ENCODE results near the gene CCT8L2.
"Not testable (repeated sequence)": the region's sequence is repeated elsewhere in the genome, so short reads cannot be mapped to it uniquely, and the experiment has no call there.

CCT8L2 gene, protein sequence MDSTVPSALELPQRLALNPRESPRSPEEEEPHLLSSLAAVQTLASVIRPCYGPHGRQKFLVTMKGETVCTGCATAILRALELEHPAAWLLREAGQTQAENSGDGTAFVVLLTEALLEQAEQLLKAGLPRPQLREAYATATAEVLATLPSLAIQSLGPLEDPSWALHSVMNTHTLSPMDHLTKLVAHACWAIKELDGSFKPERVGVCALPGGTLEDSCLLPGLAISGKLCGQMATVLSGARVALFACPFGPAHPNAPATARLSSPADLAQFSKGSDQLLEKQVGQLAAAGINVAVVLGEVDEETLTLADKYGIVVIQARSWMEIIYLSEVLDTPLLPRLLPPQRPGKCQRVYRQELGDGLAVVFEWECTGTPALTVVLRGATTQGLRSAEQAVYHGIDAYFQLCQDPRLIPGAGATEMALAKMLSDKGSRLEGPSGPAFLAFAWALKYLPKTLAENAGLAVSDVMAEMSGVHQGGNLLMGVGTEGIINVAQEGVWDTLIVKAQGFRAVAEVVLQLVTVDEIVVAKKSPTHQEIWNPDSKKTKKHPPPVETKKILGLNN

GRCh38 chr22:16592710-16593109 is at the start of gene CCT8L2:
CCT8L2 (minus strand) TSS chr22:16592810; CDS start chr22:16592550, 260 bp downstream.
- H3K4me3 Mint-ChIP-seq; H3K27ac Mint-ChIP-seq; ATAC-seq; H3K36me3 Mint-ChIP-seq; H3K4me1 Mint-ChIP-seq; DNase-seq (ENCODE audit: low spot score in 2 of 2); H3K9me3 Mint-ChIP-seq: not testable (repeated sequence)

DNA sequence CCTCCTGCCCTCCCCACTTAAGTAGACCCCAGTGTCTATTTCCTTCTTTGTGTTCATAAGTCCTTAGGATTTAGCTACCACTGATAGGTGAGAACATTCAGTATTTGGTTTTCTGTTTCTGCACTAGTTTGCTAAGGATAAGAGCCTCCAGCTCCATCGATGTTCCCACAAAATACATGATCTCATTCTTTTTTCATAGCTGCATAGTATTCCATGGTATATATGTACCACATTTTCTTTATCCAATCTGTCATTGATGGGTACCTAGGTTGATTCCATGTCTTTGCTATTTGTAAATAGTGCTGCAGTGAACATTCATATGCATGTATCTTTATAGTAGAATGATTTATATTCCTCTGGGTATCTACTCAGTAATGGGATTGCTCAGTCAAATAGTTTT is 42.8 kb upstream of the CCT8L2 start:
- ATAC-seq; H3K4me3 Mint-ChIP-seq; H3K4me1 Mint-ChIP-seq; H3K36me3 Mint-ChIP-seq; H3K9me3 Mint-ChIP-seq; DNase-seq (ENCODE audit: low spot score in 2 of 2); H3K27ac Mint-ChIP-seq: not testable (repeated sequence)

DNA sequence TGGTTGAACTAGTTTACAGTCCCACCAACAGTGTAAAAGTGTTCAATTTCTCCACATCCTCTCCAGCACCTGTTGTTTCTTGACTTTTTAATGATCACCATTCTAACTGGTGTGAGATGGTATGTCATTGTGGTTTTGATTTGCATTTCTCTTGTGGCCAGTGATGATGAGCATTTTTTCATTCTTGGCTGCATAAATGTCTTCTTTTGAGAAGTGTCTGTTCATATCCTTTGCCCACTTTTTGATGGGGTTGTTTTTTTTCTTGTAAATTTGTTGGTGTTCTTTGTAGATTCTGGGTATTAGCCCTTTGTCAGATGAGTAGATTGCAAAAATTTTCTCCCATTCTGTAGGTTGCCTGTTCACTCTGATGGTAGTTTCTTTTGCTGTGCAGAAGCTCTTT is 41.5 kb upstream of the CCT8L2 start:
- not testable (repeated sequence) for H3K9me3 Mint-ChIP-seq

GRCh38 chr22:16628476-16628875 is 35.9 kb upstream of the CCT8L2 start:
- ATAC-seq; H3K9me3 Mint-ChIP-seq; H3K36me3 Mint-ChIP-seq; H3K4me3 Mint-ChIP-seq; DNase-seq (ENCODE audit: low spot score in 2 of 2); H3K4me1 Mint-ChIP-seq; H3K27ac Mint-ChIP-seq: not testable (repeated sequence)

More for the DNA sequence above, 41.5 kb upstream of the CCT8L2 start:
- not testable (repeated sequence) for DNase-seq (ENCODE audit: low spot score in 2 of 2); H3K27ac Mint-ChIP-seq; H3K4me3 Mint-ChIP-seq; ATAC-seq; H3K4me1 Mint-ChIP-seq; H3K36me3 Mint-ChIP-seq

- H3K4me1 Mint-ChIP-seq; H3K36me3 Mint-ChIP-seq; H3K27ac Mint-ChIP-seq; DNase-seq (ENCODE audit: low spot score in 2 of 2); H3K9me3 Mint-ChIP-seq; ATAC-seq; H3K4me3 Mint-ChIP-seq: not testable (repeated sequence)
These were observed 32.4 kb upstream of the CCT8L2 start for GRCh38 chr22:16625018-16625417.

- not testable (repeated sequence) for H3K27ac Mint-ChIP-seq; ATAC-seq; H3K9me3 Mint-ChIP-seq; H3K4me1 Mint-ChIP-seq; H3K4me3 Mint-ChIP-seq; DNase-seq (ENCODE audit: low spot score in 2 of 2); H3K36me3 Mint-ChIP-seq
These were observed 31.0 kb upstream of the CCT8L2 start for GRCh38 chr22:16623595-16623994.

GRCh38 chr22:16617516-16617915 is 24.9 kb upstream of the CCT8L2 start:
- DNase-seq (ENCODE audit: low spot score in 2 of 2); H3K27ac Mint-ChIP-seq; H3K4me3 Mint-ChIP-seq; H3K36me3 Mint-ChIP-seq; H3K4me1 Mint-ChIP-seq; H3K9me3 Mint-ChIP-seq; ATAC-seq: not testable (repeated sequence)

DNA sequence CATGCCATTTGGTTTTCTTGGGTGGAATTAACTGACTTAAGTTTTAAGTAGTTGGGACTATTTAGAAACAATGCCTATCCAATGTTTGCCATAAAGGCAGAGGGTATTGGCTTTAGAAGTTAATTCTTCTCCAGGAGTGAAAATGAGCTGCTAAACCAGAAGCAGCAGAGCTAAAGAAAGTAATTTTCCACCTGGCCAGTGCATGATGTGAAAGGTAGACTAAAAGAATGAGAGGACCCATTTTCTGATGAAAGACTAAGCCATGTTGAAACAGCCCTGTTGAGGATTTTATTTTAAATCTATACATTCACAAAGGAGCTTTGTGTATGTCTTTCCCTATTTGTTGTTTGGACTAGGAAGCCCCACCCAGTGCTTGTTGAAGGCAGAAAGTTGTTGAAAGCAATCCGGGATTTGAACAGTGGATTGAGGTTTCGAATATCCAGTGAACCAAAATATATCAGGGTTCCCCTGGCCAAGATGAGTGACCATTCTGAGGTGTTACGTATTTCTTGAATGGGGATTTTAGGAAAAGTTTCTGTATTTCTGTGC is 23.9 kb upstream of the CCT8L2 start:
- ATAC-seq; H3K4me3 Mint-ChIP-seq; H3K36me3 Mint-ChIP-seq; H3K27ac Mint-ChIP-seq; DNase-seq (ENCODE audit: low spot score in 2 of 2); H3K4me1 Mint-ChIP-seq: not testable (repeated sequence)
- peaks cover 13% of the 10 kb centered on the region for H3K9me3 Mint-ChIP-seq

- H3K4me3 Mint-ChIP-seq; DNase-seq (ENCODE audit: low spot score in 2 of 2); H3K27ac Mint-ChIP-seq; ATAC-seq; H3K36me3 Mint-ChIP-seq; H3K4me1 Mint-ChIP-seq: not testable (repeated sequence)
- H3K9me3 Mint-ChIP-seq = peaks cover 13% of the 10 kb centered on the region
These were observed 23.1 kb upstream of the CCT8L2 start for GRCh38 chr22:16615606-16616245.

DNA sequence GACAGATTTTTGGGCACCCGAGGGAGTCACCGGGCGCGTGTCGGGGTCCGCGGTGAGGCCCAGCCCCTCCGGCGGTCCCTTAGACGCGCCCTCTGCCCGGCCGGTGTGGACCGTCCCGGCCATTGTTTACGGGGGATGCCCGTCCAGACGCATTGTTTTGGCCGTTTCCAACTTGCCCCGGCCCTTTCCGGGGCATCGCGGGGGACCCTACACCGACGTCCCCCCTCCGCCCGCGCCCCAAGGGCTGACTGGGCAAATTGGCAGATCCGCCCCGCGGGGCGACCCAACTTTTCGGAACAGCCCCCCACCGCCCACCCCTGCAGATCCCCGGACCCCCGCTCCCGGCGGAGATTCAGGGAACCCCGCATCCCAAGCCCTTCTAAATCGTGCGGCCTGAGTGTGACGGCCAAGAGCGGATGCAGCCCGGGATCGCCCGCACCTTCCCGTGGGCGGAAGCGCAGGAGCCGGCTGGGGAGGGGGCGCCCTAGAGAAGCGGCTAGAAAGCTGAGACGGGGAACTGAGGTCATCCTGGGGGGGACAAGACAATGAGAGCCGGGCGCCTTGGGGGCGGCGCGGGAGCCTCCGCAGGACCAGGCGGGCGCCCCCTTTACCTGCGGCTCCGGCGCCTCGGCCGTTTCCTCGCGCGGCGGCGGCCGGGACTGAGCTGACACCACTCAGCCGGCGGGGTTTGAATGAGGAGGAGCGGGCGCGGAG is 17.1 kb upstream of the CCT8L2 start:
- ATAC-seq = no peak
- DNase-seq (ENCODE audit: low spot score in 2 of 2) = no peak
- no peaks in the 10 kb centered on the region for H3K36me3 Mint-ChIP-seq
- no peak overlapping the region for H3K4me3 Mint-ChIP-seq
- H3K27ac Mint-ChIP-seq = no peak overlapping the region
- no peaks in the 10 kb centered on the region for H3K4me1 Mint-ChIP-seq
- H3K9me3 Mint-ChIP-seq = peaks cover 13% of the 10 kb centered on the region

DNA sequence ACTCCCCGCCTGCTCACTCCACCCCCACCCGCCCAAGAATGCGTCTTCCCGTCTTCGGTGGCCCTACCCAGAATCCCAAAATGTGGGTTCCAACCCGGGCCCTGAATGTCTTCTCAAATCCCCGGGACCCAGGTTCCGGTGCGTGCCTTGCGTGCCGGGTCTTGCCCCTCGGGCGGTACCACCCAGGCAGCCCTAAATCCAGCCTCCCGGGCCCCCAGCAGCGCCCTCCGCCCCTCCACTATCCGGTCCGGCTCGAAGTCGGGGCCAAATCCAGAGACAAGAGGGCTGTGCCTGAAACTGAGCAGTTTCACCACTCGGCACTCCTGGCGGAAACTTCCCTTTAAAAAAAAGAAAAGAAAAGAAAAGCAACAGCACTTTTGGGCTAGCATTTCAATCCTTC is 16.3 kb upstream of the CCT8L2 start:
- no peak for ATAC-seq
- Mint-ChIP-seq H3K36me3 (no peaks in the 10 kb centered on the region), H3K9me3 (peaks cover 10% of the 10 kb centered on the region), H3K4me3 (no peak overlapping the region), H3K4me1 (no peaks in the 10 kb centered on the region), H3K27ac (no peak overlapping the region)
- no peak for DNase-seq (ENCODE audit: low spot score in 2 of 2)

DNA sequence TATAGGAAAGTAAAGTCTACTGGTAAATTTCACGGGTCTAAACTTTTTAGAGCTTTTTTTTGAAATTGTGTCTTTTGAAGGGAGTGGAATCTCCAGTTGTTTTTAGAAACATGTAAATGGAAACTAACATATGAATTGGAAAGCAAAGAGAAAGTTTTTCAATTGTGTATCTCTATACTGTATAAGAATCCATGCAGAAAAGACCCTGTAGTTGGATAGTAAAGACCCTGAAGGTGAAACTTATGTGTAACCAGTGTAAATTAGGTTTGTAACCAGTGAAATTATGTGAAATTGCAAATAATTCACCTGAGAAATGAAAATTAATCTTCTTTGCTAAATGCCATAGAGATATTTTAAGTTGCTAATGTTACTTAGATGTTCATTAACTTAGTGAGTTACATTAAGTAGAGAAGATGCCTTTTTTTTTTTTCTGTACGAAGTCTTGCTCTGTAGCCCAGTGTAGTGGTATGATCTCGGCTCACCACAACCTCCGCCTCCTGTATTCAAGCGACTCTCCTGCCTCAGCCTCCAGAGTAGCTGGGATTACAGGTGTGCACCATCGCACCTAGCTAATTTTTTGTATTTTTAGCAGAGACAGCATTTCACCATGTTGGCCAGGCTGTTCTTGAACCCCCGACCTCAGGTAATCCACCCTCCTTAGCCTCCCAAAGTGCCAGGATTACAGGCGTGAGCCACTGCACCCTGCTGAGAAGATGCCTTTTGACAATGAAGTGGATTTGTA is 11.8 kb upstream of the CCT8L2 start:
- not testable (repeated sequence) for H3K4me1 Mint-ChIP-seq; H3K4me3 Mint-ChIP-seq; H3K27ac Mint-ChIP-seq; H3K36me3 Mint-ChIP-seq; H3K9me3 Mint-ChIP-seq; ATAC-seq; DNase-seq (ENCODE audit: low spot score in 2 of 2)

GRCh38 chr22:16603770-16604242 is 11.2 kb upstream of the CCT8L2 start:
- not testable (repeated sequence) for H3K4me3 Mint-ChIP-seq; H3K4me1 Mint-ChIP-seq; H3K9me3 Mint-ChIP-seq; H3K27ac Mint-ChIP-seq; H3K36me3 Mint-ChIP-seq; DNase-seq (ENCODE audit: low spot score in 2 of 2); ATAC-seq

- ATAC-seq = no peak
- Mint-ChIP-seq H3K4me3 (no peak overlapping the region), H3K27ac (no peak overlapping the region), H3K36me3 (no peaks in the 10 kb centered on the region), H3K4me1 (peaks cover 5% of the 10 kb centered on the region), H3K9me3 (no peaks in the 10 kb centered on the region)
- no peak for DNase-seq (ENCODE audit: low spot score in 2 of 2)
These were observed 10.8 kb upstream of the CCT8L2 start for GRCh38 chr22:16603448-16603768.

All from stimulated activated effector memory CD8-positive, alpha-beta T cell treated with anti-CD3 and anti-CD28 coated beads, Interleukin-12 subunit alpha, Interleukin-12 subunit beta, amount 100 ng/mL, for 72 hours (primary cell).